Loucy (cell line): ENCODE measurements around the gene PPP1R1C.

Experiments
- EZH2phosphoT487 ChIP-seq: fragments of 200-600 bp; IDR thresholded peaks from 2 replicates; pipeline ENCODE4 v1.6.1; 2018; ENCODE audit warnings: antibody characterized with exemption, mild to moderate bottlenecking, moderate library complexity, borderline replicate concordance
- TF ChIP-seq, protein P1 (sequence below): fragments of 200-600 bp; sonication (generic); conservative IDR thresholded peaks from 2 replicates; pipeline ENCODE4 v1.5.1; 2014; ENCODE audit warnings: mild to moderate bottlenecking, antibody characterized with exemption, low read length

DNA sequence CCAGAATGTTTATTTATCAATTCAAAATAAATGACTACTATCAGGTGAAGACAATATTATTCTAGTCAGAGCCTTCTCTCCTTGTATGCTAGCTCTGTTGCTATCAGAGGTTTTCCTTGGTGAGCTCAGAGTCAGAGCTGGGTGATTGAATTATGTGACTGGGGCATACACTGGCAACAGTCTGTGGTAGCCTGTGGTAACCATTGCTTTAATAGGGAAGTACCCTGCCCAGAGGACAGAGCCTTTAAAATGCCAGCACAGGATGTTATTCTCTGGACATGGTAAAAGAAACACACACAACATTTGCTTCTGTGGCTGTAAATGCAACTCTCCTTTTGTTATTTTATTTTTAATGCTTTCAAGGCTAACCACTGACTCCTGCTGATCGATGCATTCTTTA lies 124.7 kb downstream of the PPP1R1C start:
- TF ChIP-seq, protein P1, sequence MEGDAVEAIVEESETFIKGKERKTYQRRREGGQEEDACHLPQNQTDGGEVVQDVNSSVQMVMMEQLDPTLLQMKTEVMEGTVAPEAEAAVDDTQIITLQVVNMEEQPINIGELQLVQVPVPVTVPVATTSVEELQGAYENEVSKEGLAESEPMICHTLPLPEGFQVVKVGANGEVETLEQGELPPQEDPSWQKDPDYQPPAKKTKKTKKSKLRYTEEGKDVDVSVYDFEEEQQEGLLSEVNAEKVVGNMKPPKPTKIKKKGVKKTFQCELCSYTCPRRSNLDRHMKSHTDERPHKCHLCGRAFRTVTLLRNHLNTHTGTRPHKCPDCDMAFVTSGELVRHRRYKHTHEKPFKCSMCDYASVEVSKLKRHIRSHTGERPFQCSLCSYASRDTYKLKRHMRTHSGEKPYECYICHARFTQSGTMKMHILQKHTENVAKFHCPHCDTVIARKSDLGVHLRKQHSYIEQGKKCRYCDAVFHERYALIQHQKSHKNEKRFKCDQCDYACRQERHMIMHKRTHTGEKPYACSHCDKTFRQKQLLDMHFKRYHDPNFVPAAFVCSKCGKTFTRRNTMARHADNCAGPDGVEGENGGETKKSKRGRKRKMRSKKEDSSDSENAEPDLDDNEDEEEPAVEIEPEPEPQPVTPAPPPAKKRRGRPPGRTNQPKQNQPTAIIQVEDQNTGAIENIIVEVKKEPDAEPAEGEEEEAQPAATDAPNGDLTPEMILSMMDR: no peak
- TF ChIP-seq EZH2phosphoT487: no peak
